ENCODE data around the gene ST3GAL5.
"Not testable (repeated sequence)": the region's sequence is repeated elsewhere in the genome, so short reads cannot be mapped to it uniquely, and the experiment has no call there.

DNA sequence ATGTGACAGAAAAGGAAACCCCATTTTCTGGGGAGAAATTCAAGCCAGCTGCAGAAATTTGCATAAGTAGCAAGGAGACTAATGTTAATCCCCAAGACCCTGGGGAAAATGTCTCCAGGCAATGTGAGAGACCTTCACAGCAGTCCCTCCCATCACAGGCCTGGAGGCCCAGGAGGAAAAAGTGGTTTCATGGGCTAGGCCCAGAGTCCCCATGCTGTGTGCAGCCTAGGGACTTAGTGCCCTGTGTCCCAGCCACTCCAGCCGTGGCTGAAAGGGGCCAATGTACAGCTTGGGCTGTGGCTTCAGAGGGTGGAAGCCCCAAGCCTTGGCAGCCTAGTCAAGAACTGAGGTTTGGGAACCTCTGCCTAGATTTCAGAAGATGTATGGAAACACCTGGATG, 7.0 kb downstream of the ST3GAL5 start:
- TF ChIP-seq CTCF (conservative IDR thresholded peaks at IDR 0.05; ENCODE audit: low read length); EZH2phosphoT487 (IDR thresholded peaks at IDR 0.05; ENCODE audit: borderline replicate concordance, low read depth, low read length): not testable (repeated sequence)

Data from OCI-LY7 (cell line).